Caco-2 (cell line): ENCODE data around the gene LIN28B. TPM values are rescaled to one million over a fixed set of nuclear protein-coding genes. Genes with fewer than 3 reads are reported as not detected.

Experiments used
- BruUV-seq: library from RNA; stranded (reverse); fragments of 400-500 nt; replicated peaks from 2 replicates; lab custom pipeline; 2021; lab: Mats Ljungman, UMichigan
- CTCF ChIA-PET: fragments of 300-600 bp; sonication (Branson Sonifier 250); formaldehyde crosslinking; loops from one replicate; lab custom pipeline; 2022; ENCODE audit warnings: antibody characterized with exemption; lab: Charles Lee
- POLR2A ChIA-PET: fragments of 300-600 bp; sonication (Branson Sonifier 250); formaldehyde crosslinking; loops from one replicate; lab custom pipeline; 2022; ENCODE audit warnings: antibody characterized with exemption; lab: Charles Lee
- DNase-seq, 2 experiments: peaks; one replicate each; pipeline versions ENCODE4 v3.0.0 to v3.0.0-alpha.2; 2020 to 2022
- H3K27me3 ChIP-seq: replicated peaks from 2 replicates; pipeline ENCODE4 v1.6.0; 2011; ENCODE audit warnings: low read length; ENCODE audit not compliant: control insufficient read depth, insufficient read depth
- H3K36me3 ChIP-seq: 2 replicates; pipeline ENCODE4 v1.5.1; 2011; ENCODE audit warnings: low read length; ENCODE audit not compliant: control insufficient read depth, insufficient read depth
- H3K4me1 ChIP-seq: fragments of 250-450 bp; sonication (Bioruptor Pico); 2 replicates; pipeline ENCODE4 v1.5.1; 2020; ENCODE audit warnings: mild to moderate bottlenecking
- H3K4me3 ChIP-seq: 2 replicates; pipeline ENCODE4 v1.5.1; 2011; ENCODE audit warnings: low read depth, mild to moderate bottlenecking, control low read depth, low read length
- H3K9me3 ChIP-seq: fragments of 250-450 bp; sonication (Bioruptor Pico); 2 replicates; pipeline ENCODE4 v1.5.1; 2020; ENCODE audit warnings: mild to moderate bottlenecking, moderate library complexity
- H3K27ac Mint-ChIP-seq: one replicate; pipeline ENCODE4 v1.8.0; 2022; ENCODE audit warnings: mixed read lengths; ENCODE audit not compliant: unreplicated experiment
- H3K27me3 Mint-ChIP-seq: one replicate; pipeline ENCODE4 v1.8.0; 2022; ENCODE audit warnings: mixed read lengths; ENCODE audit not compliant: insufficient read depth, unreplicated experiment
- H3K36me3 Mint-ChIP-seq: one replicate; pipeline ENCODE4 v1.8.0; 2022; ENCODE audit warnings: mild to moderate bottlenecking, mixed read lengths; ENCODE audit not compliant: insufficient read depth, unreplicated experiment
- H3K4me1 Mint-ChIP-seq: one replicate; pipeline ENCODE4 v1.8.0; 2022; ENCODE audit warnings: low read depth, mixed read lengths; ENCODE audit not compliant: unreplicated experiment
- H3K4me3 Mint-ChIP-seq: one replicate; pipeline ENCODE4 v1.8.0; 2022; ENCODE audit warnings: mild to moderate bottlenecking, moderate library complexity, mixed read lengths; ENCODE audit not compliant: unreplicated experiment
- H3K9me3 Mint-ChIP-seq: one replicate; pipeline ENCODE4 v1.8.0; 2022; ENCODE audit warnings: mixed read lengths; ENCODE audit not compliant: unreplicated experiment
- CTCF ChIP-seq, 2 experiments: fragments of 200-600 bp in 1 of 2; IDR thresholded peaks; 1 replicate in 1 of 2; 2 replicates in 1 of 2; pipeline versions ENCODE4 v1.5.1 to v1.8.0; 2011 to 2022; ENCODE audit warnings: antibody characterized with exemption in 1 of 2, control low read depth in 1 of 2, inconsistent platforms in 1 of 2, low read depth in 1 of 2, low read length in 1 of 2, mild to moderate bottlenecking in 1 of 2, moderate library complexity in 1 of 2; ENCODE audit not compliant: insufficient read depth in 1 of 2, severe bottlenecking in 1 of 2, unreplicated experiment in 1 of 2
- intact Hi-C: fragments of 100-400 bp; cut with micrococcal nuclease; formaldehyde crosslinking; loops from one replicate; pipeline ENCODE4 v1.10.0; 2022; ENCODE audit not compliant: unreplicated experiment
- total RNA-seq: library from RNA; stranded (reverse); gene quantifications from 2 replicates; pipeline ENCODE4 v1.2.3, GENCODE V29; 2022

LIN28B gene
- total RNA-seq, 1 experiment from 2014 or later, result 6.6 TPM

DNA sequence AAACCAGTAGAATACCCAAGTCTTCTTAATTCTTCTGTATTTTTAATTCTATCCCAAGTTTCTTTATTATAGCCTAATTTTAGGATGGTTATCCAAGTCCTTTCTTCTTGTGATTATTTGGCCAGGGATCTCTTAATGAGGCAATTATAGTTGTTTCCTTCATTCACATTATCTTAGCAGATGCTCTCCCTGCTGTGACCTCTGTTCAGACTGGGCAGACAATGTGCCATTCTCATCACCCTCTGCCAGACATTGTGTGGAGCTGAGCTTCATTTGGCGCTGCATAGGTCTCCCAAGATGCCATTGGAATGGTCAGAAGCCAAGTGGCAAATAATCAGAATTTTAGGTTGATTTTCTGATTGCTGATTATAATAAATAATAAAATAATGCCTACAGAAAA is 79.4 kb downstream of the LIN28B start:
- H3K4me3 ChIP-seq, result no peak overlapping the region
- intact Hi-C loops, result no loop called here
- Mint-ChIP-seq H3K27me3 (no peaks in the 10 kb centered on the region), H3K27ac (no peak overlapping the region), H3K36me3 (no peaks in the 10 kb centered on the region), H3K4me3 (no peak overlapping the region), H3K4me1 (peaks cover 6% of the 10 kb centered on the region), H3K9me3 (no peaks in the 10 kb centered on the region)
- H3K36me3 ChIP-seq, result no peaks in the 10 kb centered on the region
- POLR2A ChIA-PET, result no interaction called here
- CTCF ChIA-PET, result interaction anchor here (0.7 kb wide), 1 partner anchor 1129 kb away, joined by 4 read pairs; no protein-coding TSS in a partner anchor
- H3K4me1 ChIP-seq, result peaks cover 5% of the 10 kb centered on the region; the same call in 1 of the 2 replicates
- no peaks in the 10 kb centered on the region for H3K9me3 ChIP-seq
- TF ChIP-seq CTCF (IDR thresholded peaks at IDR 0.05; ENCODE audit: insufficient read depth in 1 of 2, low read depth in 1 of 2, low read length in 1 of 2, severe bottlenecking in 1 of 2, unreplicated experiment in 1 of 2), result no peak
- no TSS peak for BruUV-seq
- H3K27me3 ChIP-seq, result no peaks in the 10 kb centered on the region
- DNase-seq, result no peak

- Mint-ChIP-seq H3K9me3 (no peaks in the 10 kb centered on the region), H3K4me1 (peaks cover 11% of the 10 kb centered on the region), H3K27me3 (no peaks in the 10 kb centered on the region), H3K27ac (no peak overlapping the region), H3K36me3 (no peaks in the 10 kb centered on the region), H3K4me3 (no peak overlapping the region)
- Histone ChIP-seq H3K4me1 (peaks cover 5% of the 10 kb centered on the region; the same call in 1 of the 2 replicates), H3K4me3 (no peak overlapping the region), H3K27me3 (no peaks in the 10 kb centered on the region), H3K9me3 (no peaks in the 10 kb centered on the region), H3K36me3 (no peaks in the 10 kb centered on the region)
- ChIA-PET CTCF (interaction anchor here (0.7 to 1.2 kb wide), 2 partner anchors 32 to 42 kb away, joined by 3 read pairs; no protein-coding TSS in a partner anchor), POLR2A (no interaction called here)
- intact Hi-C loops, result no loop called here
- no peak for TF ChIP-seq CTCF (IDR thresholded peaks at IDR 0.05; ENCODE audit: insufficient read depth in 1 of 2, low read depth in 1 of 2, low read length in 1 of 2, severe bottlenecking in 1 of 2, unreplicated experiment in 1 of 2)
- peak; percentile 15 to 41 for DNase-seq
- BruUV-seq, result no TSS peak
These were observed 81.4 kb downstream of the LIN28B start for GRCh38 chr6:105038259-105038658.

DNA sequence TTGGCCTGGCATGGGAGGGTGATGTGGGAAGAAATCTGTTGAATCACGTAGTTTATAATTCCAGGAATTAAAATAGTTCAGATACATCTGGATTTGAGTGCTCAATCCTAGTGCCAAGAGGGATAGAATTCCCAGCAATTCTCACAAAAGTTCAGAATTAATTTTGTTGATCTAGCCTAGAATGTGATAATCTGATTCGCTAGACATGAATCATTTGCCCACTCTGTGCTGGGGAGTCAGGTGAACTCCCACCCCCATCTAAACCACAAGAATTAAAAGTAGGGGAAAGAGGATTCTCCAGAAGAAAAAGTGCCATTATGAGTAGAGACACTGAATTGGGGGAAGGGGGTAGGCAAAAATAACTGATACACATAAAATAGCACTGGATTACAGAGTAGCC is 85.0 kb downstream of the LIN28B start:
- Histone ChIP-seq H3K4me3 (no peak overlapping the region), H3K9me3 (no peaks in the 10 kb centered on the region), H3K27me3 (no peaks in the 10 kb centered on the region), H3K36me3 (no peaks in the 10 kb centered on the region), H3K4me1 (no peaks in the 10 kb centered on the region)
- DNase-seq, result no peak
- no peak for TF ChIP-seq CTCF (IDR thresholded peaks at IDR 0.05; ENCODE audit: insufficient read depth in 1 of 2, low read depth in 1 of 2, low read length in 1 of 2, severe bottlenecking in 1 of 2, unreplicated experiment in 1 of 2)
- POLR2A ChIA-PET, result interaction anchor here (0.6 kb wide), 1 partner anchor 196 kb away, joined by 7 read pairs; no protein-coding TSS in a partner anchor
- no TSS peak for BruUV-seq
- Mint-ChIP-seq H3K4me3 (no peak overlapping the region), H3K36me3 (no peaks in the 10 kb centered on the region), H3K9me3 (no peaks in the 10 kb centered on the region), H3K27me3 (no peaks in the 10 kb centered on the region), H3K4me1 (peaks cover 5% of the 10 kb centered on the region), H3K27ac (no peak overlapping the region)
- intact Hi-C loops, result no loop called here
- CTCF ChIA-PET, result no interaction called here
